Adrenal gland (tissue), 12 donors: Measurements from ENCODE around the gene RSAD2. TPM values are rescaled to one million over a fixed set of nuclear protein-coding genes. Genes with fewer than 3 reads are reported as not detected.

ENCODE experiments used
- DNase-seq, 7 donors: peaks; one replicate each; pipeline ENCODE4 v3.0.0-alpha.2; 2019 to 2020
- H3K27ac ChIP-seq, 5 donors: fragments of 200-600 bp; sonication (generic) in 4 of 5; 1 replicate in 3 of 5; 2 replicates in 2 of 5; pipeline versions ENCODE4 v1.5.1 to v1.8.0; 2016 to 2020; ENCODE audit warnings: mild to moderate bottlenecking in 1 of 5
- H3K27me3 ChIP-seq: fragments of 200-600 bp; 2 replicates; pipeline ENCODE4 v1.8.0; 2021
- H3K36me3 ChIP-seq, 2 donors: fragments of 200-600 bp; replicated peaks in 1 of 2; 1 replicate in 1 of 2; 2 replicates in 1 of 2; pipeline versions ENCODE4 v1.5.1 to v1.8.0; 2018 to 2022
- H3K4me1 ChIP-seq, 2 donors: fragments of 200-600 bp; replicated peaks in 1 of 2; 1 replicate in 1 of 2; 2 replicates in 1 of 2; pipeline versions ENCODE4 v1.5.1 to v1.8.0; 2018 to 2021
- H3K4me3 ChIP-seq, 4 donors: fragments of 200-600 bp; sonication (generic) in 3 of 4; one replicate each; pipeline ENCODE4 v1.5.1; 2016 to 2018
- H3K9me3 ChIP-seq, 3 donors: fragments of 200-600 bp; sonication (generic) in 1 of 3; replicated peaks in 1 of 3; 1 replicate in 2 of 3; 2 replicates in 1 of 3; pipeline versions ENCODE4 v1.5.1 to v1.8.0; 2016 to 2021
- CTCF ChIP-seq, 6 experiments: fragments of 450-650 bp in 4 of 6; fragments of 200-600 bp in 2 of 6; sonication (generic) in 1 of 6; IDR thresholded peaks; 1 replicate in 5 of 6; 2 replicates in 1 of 6; pipeline versions ENCODE4 v1.5.1 to v1.8.0; 2016 to 2021; ENCODE audit warnings: antibody characterized with exemption in 6 of 6, mild to moderate bottlenecking in 2 of 6, moderate library complexity in 1 of 6
- POLR2A ChIP-seq, 2 donors: fragments of 450-650 bp; IDR thresholded peaks; one replicate each; pipeline ENCODE4 v1.6.1; 2017; ENCODE audit warnings: antibody characterized with exemption in 2 of 2, mild to moderate bottlenecking in 2 of 2, moderate library complexity in 1 of 2
- WGBS, 4 donors: extraction: QIAGEN DNeasy Blood & Tissue Kit in 2 of 4; methylation state at CpG; one replicate each; pipeline versions ENCODE4 v1.1.5 to v1.1.7; 2013 to 2017; 5-methylcytosine and 5-hydroxymethylcytosine counted together
- intact Hi-C, 2 donors: fragments of 100-400 bp; cut with DNase I; formaldehyde crosslinking; loops; one replicate each; pipeline versions ENCODE4 v1.14.1 to v1.15.0; 2022 to 2023
- polyA plus RNA-seq, 3 donors: library from polyadenylated mRNA; stranded (reverse); fragments of 200-250 nt in 2 of 3; fragments of 350-450 nt in 1 of 3; fragmentation: Illumina TruSeq in 1 of 3; extraction: RNeasy Lipid Tissue Mini Kit (QIAGEN cat#74804) in 1 of 3; gene quantifications; one replicate each; pipeline ENCODE4 v1.2.3, GENCODE V29; 2013 to 2014
- total RNA-seq, 9 donors: library from RNA; depleted of rRNA in 4 of 9; stranded (reverse); fragments of >200 nt in 4 of 9; fragments of 120-200 nt in 1 of 9; fragmentation: NEBNext Ultra II Directional in 1 of 9; extraction: Animal tissue kit (Norgen Biotek cat#: 25700) in 1 of 9; gene quantifications; one replicate each; pipeline versions ENCODE4 v1.1.0 to v1.2.4, GENCODE V29; 2013 to 2023
- donor health status: healthy with polysubstance abuse.
- donor health status: Bipolar disorder and iron deficiency.
- donor health status: DM: yes; HTN: yes; CAD: no.
- donor health status: DM: no; HTN: no; CAD: no.
- donor health status: DM: no; HTN: no; CAD: no.
- donor health status: DM: yes; HTN: yes; CAD: no.

Gene RSAD2
- total and polyA plus RNA-seq, 12 donors: 1.2 to 11.5 (median 4.1) TPM

DNA sequence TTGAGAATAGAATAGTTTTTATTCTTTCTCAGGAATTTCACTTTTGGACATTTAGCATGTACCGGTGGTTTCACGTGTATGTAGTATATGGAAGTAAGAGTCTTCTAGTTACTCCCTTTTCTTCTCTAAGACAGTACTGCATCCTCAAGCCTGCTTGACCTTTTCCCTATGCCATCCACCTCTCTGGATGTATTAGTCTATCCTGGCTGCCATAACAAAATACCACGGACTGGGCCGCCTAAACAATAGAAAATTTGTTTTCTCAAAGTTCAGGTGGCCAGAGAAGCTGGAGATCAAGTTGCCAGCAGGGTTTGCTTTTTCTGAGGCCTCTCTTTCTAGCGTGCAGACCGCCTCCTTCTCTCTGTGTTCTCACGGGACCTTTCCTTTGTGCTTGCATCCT lies 10.6 kb upstream of the RSAD2 start:
- Histone ChIP-seq H3K27me3 (no peaks in the 10 kb centered on the region), H3K27ac (no peak overlapping the region), H3K4me3 (no peak overlapping the region), H3K36me3 (no peaks in the 10 kb centered on the region), H3K4me1 (peaks cover 5 to 16% of the 10 kb centered on the region in 2 donors), H3K9me3 (no peaks in the 10 kb centered on the region)
- no peak for TF ChIP-seq CTCF (IDR thresholded peaks at IDR 0.05)
- TF ChIP-seq POLR2A (IDR thresholded peaks at IDR 0.05): no peak
- no peak for DNase-seq
- WGBS, 4 donors: 88 to 93% (median 89%) methylated on average over 7 of the region's 7 CpGs
- intact Hi-C loops: no loop called here

DNA sequence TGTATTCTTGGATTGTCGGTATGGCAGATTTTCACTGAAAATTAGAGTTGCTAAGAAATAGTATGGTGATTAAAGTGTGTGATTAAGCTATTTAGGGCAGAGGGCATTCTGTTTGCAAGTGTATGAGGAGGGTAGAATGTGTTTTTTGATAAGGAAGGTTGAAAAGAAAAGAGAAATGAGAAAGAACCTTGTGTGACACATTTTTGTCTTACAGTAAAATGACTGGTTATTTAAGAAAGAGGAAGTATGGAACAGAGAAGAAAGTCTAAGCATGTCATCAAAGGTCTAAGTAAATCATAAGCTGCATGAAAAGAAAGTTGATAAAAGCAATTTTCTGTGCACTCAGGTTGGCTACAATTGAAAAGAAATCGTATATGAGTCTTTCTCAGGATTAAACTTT lies 5.2 kb upstream of the RSAD2 start:
- 84 to 88% (median 86%) methylated on average over 2 of the region's 2 CpGs for WGBS, 4 donors
- intact Hi-C loops: no loop called here
- H3K27me3 ChIP-seq: no peaks in the 10 kb centered on the region
- DNase-seq: no peak
- H3K27ac ChIP-seq: no peak overlapping the region
- H3K4me1 ChIP-seq: peaks cover 0 to 9% of the 10 kb centered on the region in 2 donors
- no peaks in the 10 kb centered on the region for H3K9me3 ChIP-seq
- no peaks in the 10 kb centered on the region for H3K36me3 ChIP-seq
- no peak overlapping the region for H3K4me3 ChIP-seq
- no peak for TF ChIP-seq CTCF (IDR thresholded peaks at IDR 0.05)

DNA sequence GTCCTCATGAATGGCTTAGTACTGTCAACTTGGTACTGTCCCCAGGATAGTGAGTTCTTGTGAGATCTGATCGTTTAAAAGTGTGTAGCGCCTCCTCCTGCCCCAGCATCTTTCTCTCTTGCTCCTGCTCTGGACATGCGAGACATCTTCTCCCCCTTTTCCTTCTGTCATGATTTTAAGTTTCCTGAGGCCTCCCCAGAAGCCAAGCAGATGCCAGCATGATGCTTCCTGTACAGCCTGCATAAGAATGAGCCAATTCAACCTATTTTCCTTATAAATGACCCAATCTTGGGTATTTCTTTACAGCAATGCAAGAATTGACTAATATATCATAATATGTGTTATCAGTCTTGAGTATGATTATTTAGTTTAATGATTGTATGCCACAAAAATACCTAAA lies 3.5 kb upstream of the RSAD2 start:
- 86 to 100% (median 96%) methylated on average over 3 of the region's 3 CpGs for WGBS, 4 donors
- H3K27me3 ChIP-seq: no peaks in the 10 kb centered on the region
- peaks cover 0 to 20% of the 10 kb centered on the region in 2 donors for H3K4me1 ChIP-seq
- no peaks in the 10 kb centered on the region for H3K9me3 ChIP-seq
- TF ChIP-seq CTCF (IDR thresholded peaks at IDR 0.05) (no peak), POLR2A (IDR thresholded peaks at IDR 0.05) (no peak)
- no peak overlapping the region for H3K4me3 ChIP-seq
- no peaks in the 10 kb centered on the region for H3K36me3 ChIP-seq
- intact Hi-C loops: no loop called here
- DNase-seq: no peak
- no peak overlapping the region for H3K27ac ChIP-seq

DNA sequence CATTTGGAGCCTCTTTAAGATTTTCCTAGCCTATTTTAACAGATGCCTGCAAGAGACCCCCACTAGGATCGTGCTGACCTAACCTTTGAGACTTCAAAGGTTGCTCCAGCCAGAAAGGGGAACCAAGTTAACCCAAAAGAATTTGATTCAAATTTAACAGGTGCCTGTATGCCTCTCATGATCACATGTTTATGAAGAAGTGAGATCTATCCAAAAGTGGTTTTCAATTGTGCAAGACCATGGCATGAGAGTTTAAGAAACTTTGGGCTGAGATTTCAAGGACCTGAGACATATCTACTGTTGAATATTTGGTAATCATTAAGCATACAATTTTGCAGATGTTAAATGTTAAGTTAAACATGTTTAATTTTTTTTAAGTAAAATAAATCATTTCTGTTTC lies 1.3 kb upstream of the RSAD2 start:
- peaks cover 0 to 24% of the 10 kb centered on the region in 2 donors for H3K4me1 ChIP-seq
- TF ChIP-seq POLR2A (IDR thresholded peaks at IDR 0.05) (no peak), CTCF (IDR thresholded peaks at IDR 0.05) (no peak)

More for the DNA sequence above, 1.3 kb upstream of the RSAD2 start:
- no peaks in the 10 kb centered on the region for H3K27me3 ChIP-seq
- intact Hi-C loops: no loop called here
- no peak overlapping the region for H3K4me3 ChIP-seq
- no peaks in the 10 kb centered on the region for H3K9me3 ChIP-seq
- no peak for DNase-seq
- no peak overlapping the region for H3K27ac ChIP-seq
- H3K36me3 ChIP-seq: no peaks in the 10 kb centered on the region
- 75 to 87% (median 83%) methylated on average over 1 of the region's 1 CpG for WGBS, 4 donors
